ENCODE results near the gene COLEC11. TPM values are rescaled to one million over a fixed set of nuclear protein-coding genes. Genes with fewer than 3 reads are reported as not detected.
"Not testable (repeated sequence)": the region's sequence is repeated elsewhere in the genome, so short reads cannot be mapped to it uniquely, and the experiment has no call there.

COLEC11 gene
- total RNA-seq, 3 donors from 2014 or later (not counting 1 experiment from before 2014, with no cell fraction given) = 0.61 TPM; not detected in 2

- Mint-ChIP-seq H3K27me3 (ENCODE audit: low read depth in 2 of 2) (peaks cover 0 to 2% of the 10 kb centered on the region in 2 donors), H3K4me1 (no peaks in the 10 kb centered on the region), H3K27ac (no peak overlapping the region), H3K4me3 (no peak overlapping the region), H3K36me3 (no peaks in the 10 kb centered on the region), H3K9me3 (no peaks in the 10 kb centered on the region)
- peak in 1 of 2 donors; percentile 6 for DNase-seq
- Histone ChIP-seq H3K4me3 (ENCODE audit: low read length) (no peak overlapping the region), H3K4me1 (ENCODE audit: control insufficient read depth, insufficient read depth, low read length) (no peaks in the 10 kb centered on the region), H3K9me3 (ENCODE audit: control insufficient read depth, insufficient read depth, low read length) (no peaks in the 10 kb centered on the region), H3K27ac (ENCODE audit: low read length) (no peak overlapping the region), H3K27me3 (ENCODE audit: control insufficient read depth, insufficient read depth, low read length) (no peaks in the 10 kb centered on the region), H3K36me3 (ENCODE audit: control insufficient read depth, insufficient read depth, low read length) (no peaks in the 10 kb centered on the region)
- TF ChIP-seq, protein P1, sequence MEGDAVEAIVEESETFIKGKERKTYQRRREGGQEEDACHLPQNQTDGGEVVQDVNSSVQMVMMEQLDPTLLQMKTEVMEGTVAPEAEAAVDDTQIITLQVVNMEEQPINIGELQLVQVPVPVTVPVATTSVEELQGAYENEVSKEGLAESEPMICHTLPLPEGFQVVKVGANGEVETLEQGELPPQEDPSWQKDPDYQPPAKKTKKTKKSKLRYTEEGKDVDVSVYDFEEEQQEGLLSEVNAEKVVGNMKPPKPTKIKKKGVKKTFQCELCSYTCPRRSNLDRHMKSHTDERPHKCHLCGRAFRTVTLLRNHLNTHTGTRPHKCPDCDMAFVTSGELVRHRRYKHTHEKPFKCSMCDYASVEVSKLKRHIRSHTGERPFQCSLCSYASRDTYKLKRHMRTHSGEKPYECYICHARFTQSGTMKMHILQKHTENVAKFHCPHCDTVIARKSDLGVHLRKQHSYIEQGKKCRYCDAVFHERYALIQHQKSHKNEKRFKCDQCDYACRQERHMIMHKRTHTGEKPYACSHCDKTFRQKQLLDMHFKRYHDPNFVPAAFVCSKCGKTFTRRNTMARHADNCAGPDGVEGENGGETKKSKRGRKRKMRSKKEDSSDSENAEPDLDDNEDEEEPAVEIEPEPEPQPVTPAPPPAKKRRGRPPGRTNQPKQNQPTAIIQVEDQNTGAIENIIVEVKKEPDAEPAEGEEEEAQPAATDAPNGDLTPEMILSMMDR (IDR thresholded peaks at IDR 0.05) = no peak
- WGBS (ENCODE audit: insufficient coverage) = 84% methylated on average over 12 of the region's 12 CpGs
- intact Hi-C loops (cut with micrococcal nuclease) = no loop called here
- ATAC-seq = no peak
These were observed 39.7 kb downstream of the COLEC11 start for GRCh38 chr2:3634596-3635121.

DNA sequence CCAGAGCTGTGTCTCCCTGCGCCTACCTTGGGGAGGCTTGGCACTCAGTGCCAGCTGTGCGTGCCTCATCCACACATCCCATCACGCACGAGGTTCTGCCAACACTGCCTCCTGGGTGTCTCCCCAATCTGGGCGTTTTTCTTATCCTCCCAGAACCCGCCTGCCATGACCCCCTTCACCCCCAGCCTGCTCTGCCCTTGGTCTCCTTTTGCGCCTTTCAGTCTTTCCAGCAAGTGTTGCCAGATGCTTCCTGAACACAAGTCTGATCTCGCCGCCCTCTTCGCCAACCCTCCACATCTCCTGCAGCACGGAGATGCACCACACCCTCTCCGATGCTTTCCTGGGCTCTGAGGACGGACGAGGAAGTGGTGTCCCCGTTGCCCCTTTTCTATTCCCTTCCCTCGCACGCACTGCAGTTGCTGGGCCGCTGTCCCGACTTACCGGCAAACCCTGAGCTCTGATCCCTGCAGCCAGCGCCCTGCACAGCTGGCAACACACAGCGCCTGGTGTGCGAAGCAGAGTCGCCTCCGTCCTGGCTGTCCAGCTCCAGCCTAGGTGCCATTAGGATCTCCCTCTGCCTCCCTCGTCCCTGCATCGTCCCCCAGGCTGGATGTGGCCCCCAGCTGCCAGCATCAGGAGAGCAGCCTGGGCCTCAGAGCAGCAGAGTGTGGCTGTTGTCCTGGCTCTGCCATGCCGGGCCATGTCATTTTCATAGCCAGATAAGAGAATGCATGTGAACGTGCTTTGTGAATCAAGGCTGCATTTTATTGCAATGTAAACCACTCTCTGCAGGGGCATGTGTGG, 40.5 kb downstream of the COLEC11 start:
- Mint-ChIP-seq H3K4me3 (no peak overlapping the region), H3K4me1 (no peaks in the 10 kb centered on the region), H3K36me3 (no peaks in the 10 kb centered on the region), H3K27me3 (ENCODE audit: low read depth in 2 of 2) (peaks cover 0 to 2% of the 10 kb centered on the region in 2 donors), H3K9me3 (no peaks in the 10 kb centered on the region), H3K27ac (no peak overlapping the region)
- H3K4me3 ChIP-seq (ENCODE audit: low read length) = no peak overlapping the region
- H3K27me3 ChIP-seq (ENCODE audit: control insufficient read depth, insufficient read depth, low read length) = no peaks in the 10 kb centered on the region
- ATAC-seq (no peak), DNase-seq (peak in 1 of 2 donors; percentile 7)
- H3K9me3 ChIP-seq (ENCODE audit: control insufficient read depth, insufficient read depth, low read length) = no peaks in the 10 kb centered on the region
- intact Hi-C loops (cut with micrococcal nuclease) = no loop called here
- TF ChIP-seq, protein P1 (IDR thresholded peaks at IDR 0.05) = no peak
- H3K4me1 ChIP-seq (ENCODE audit: control insufficient read depth, insufficient read depth, low read length) = no peaks in the 10 kb centered on the region
- WGBS (ENCODE audit: insufficient coverage) = 75% methylated on average over 29 of the region's 29 CpGs
- no peaks in the 10 kb centered on the region for H3K36me3 ChIP-seq (ENCODE audit: control insufficient read depth, insufficient read depth, low read length)
- H3K27ac ChIP-seq (ENCODE audit: low read length) = no peak overlapping the region

GRCh38 chr2:3635975-3636327, 41.0 kb downstream of the COLEC11 start:
- ATAC-seq; H3K36me3 ChIP-seq (ENCODE audit: control insufficient read depth, insufficient read depth, low read length); H3K9me3 ChIP-seq (ENCODE audit: control insufficient read depth, insufficient read depth, low read length); H3K27me3 ChIP-seq (ENCODE audit: control insufficient read depth, insufficient read depth, low read length); H3K4me1 Mint-ChIP-seq; H3K36me3 Mint-ChIP-seq; intact Hi-C loops (cut with micrococcal nuclease); H3K27ac Mint-ChIP-seq; H3K27me3 Mint-ChIP-seq (ENCODE audit: low read depth in 2 of 2); H3K9me3 Mint-ChIP-seq; H3K4me3 ChIP-seq (ENCODE audit: low read length); H3K4me3 Mint-ChIP-seq; H3K27ac ChIP-seq (ENCODE audit: low read length); H3K4me1 ChIP-seq (ENCODE audit: control insufficient read depth, insufficient read depth, low read length): not testable (repeated sequence)
- WGBS (ENCODE audit: insufficient coverage) = 90% methylated on average over 16 of the region's 16 CpGs
- DNase-seq = peak in 1 of 2 donors; percentile 4

DNA sequence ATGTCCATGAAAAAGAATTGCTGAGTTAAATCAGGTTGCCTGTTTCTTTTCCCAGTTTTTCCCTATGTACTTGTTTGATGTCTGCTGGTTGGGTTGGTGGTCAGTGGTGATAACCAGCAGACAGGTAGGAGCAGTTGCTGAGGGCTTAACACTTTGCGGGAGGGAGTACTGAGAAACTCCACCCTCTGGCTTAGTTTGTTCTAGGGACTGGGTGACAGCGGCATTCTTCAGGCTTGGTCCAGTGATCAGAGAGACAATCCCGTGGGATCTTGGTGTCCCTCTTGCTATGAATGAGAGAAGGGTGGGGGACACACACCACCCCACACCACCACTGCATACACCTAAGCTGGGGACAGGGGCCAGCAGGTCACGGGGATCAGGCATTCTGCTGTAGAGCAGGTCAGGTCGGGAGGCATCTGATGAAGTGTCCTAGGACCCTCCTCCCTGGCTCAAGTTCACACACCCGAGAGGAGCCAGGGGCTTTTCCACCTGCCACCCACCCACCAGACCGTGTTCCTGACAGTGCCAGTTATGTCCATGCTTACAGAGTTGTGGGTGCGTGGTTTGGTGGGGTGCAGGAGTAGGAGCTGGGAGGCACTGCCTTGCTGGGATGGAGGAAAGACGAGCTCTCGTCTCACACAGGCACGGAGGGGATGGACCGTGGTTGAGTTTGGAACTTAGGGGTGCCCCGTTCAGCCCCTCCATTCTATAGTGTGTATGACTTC, 41.8 kb downstream of the COLEC11 start:
- H3K4me1 ChIP-seq (ENCODE audit: control insufficient read depth, insufficient read depth, low read length) = no peaks in the 10 kb centered on the region

More for the DNA sequence above, 41.8 kb downstream of the COLEC11 start:
- Histone ChIP-seq H3K4me3 (ENCODE audit: low read length) (no peak overlapping the region), H3K27me3 (ENCODE audit: control insufficient read depth, insufficient read depth, low read length) (no peaks in the 10 kb centered on the region), H3K9me3 (ENCODE audit: control insufficient read depth, insufficient read depth, low read length) (no peaks in the 10 kb centered on the region), H3K36me3 (ENCODE audit: control insufficient read depth, insufficient read depth, low read length) (no peaks in the 10 kb centered on the region), H3K27ac (ENCODE audit: low read length) (no peak overlapping the region)
- WGBS (ENCODE audit: insufficient coverage) = 90% methylated on average over 11 of the region's 13 CpGs
- no peaks in the 10 kb centered on the region for H3K9me3 Mint-ChIP-seq
- H3K4me1 Mint-ChIP-seq = no peaks in the 10 kb centered on the region
- H3K27me3 Mint-ChIP-seq (ENCODE audit: low read depth in 2 of 2) = peaks cover 0 to 2% of the 10 kb centered on the region in 2 donors
- H3K27ac Mint-ChIP-seq = no peak overlapping the region
- TF ChIP-seq, protein P1 (IDR thresholded peaks at IDR 0.05) = no peak
- H3K4me3 Mint-ChIP-seq = no peak overlapping the region
- intact Hi-C loops (cut with micrococcal nuclease) = no loop called here
- ATAC-seq (peak in 1 of 3 donors; percentile 29), DNase-seq (peak in 1 of 2 donors; percentile 1)
- no peaks in the 10 kb centered on the region for H3K36me3 Mint-ChIP-seq

Measured in natural killer cell (primary cell).